ENCODE data around the gene FCMR. TPM values are rescaled to one million over a fixed set of nuclear protein-coding genes. Genes with fewer than 3 reads are reported as not detected.
A peak's percentile ranks its signal among the peaks of the same experiment; 100 is the strongest.

Gene FCMR
- total and polyA plus RNA-seq, 9 of the 15 experiments (the other 6 are each of a cell fraction or from before 2014, with no cell fraction given), result 0.11 to 0.82 (median 0.20) TPM; not detected in 5

DNA sequence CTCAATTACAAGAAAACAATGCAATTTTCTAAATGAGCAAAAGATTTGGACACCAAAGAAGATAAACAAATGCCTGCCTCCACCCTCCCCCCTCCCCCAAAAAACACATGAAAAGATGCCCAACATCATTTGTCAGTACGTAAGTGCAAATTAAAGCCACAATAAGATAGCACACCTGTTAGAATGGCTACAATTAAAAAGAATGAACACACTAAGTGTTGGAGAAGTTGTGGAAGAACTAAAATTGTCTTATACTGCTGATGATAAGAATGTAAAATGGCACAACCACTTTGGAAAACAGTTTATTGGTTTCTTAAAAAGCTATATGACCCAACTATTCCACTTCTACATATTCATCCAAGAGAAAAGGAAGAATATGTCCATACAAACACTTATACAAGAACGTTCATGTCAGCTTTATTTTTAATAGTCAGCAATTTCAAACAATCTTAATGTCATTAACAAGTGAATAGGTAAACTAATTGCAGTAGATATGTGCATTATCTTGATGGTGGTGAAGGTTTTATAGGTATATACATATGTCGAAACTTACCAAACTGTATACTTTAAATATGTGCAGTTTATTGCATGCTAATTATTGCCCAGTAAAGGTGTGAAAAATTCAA, 45.9 kb downstream of the FCMR start:
- DNase-seq (ENCODE audit: extremely low read depth in 1 of 4, low spot score in 3 of 4) (no peak), ATAC-seq (no peak), FAIRE-seq (no peak)
- Histone ChIP-seq H3K9ac (ENCODE audit: insufficient read depth in 1 of 2, low read depth in 2 of 2, low read length in 2 of 2) (no peak overlapping the region), H3K27me3 (ENCODE audit: control insufficient read depth in 2 of 2, insufficient read depth in 2 of 2, low read length in 2 of 2) (no peaks in the 10 kb centered on the region), H4K20me1 (replicated peaks; ENCODE audit: control insufficient read depth, insufficient read depth, low read length) (no peaks in the 10 kb centered on the region), H3K9me1 (ENCODE audit: control insufficient read depth, insufficient read depth, low read length) (no peaks in the 10 kb centered on the region), H3K27ac (ENCODE audit: extremely low read depth, low read depth, low read length) (no peak overlapping the region), H3K79me2 (ENCODE audit: control insufficient read depth, insufficient read depth, low read length) (no peaks in the 10 kb centered on the region), H3K9me3 (replicated peaks; ENCODE audit: control insufficient read depth, insufficient read depth, low read depth, low read length) (peaks cover 8% of the 10 kb centered on the region), H3K36me3 (ENCODE audit: control insufficient read depth, insufficient read depth, low read length) (no peaks in the 10 kb centered on the region), H3K4me2 (ENCODE audit: insufficient read depth, low read length) (no peak overlapping the region), H3K4me1 (replicated peaks in 1 of 2; ENCODE audit: control insufficient read depth in 2 of 2, insufficient read depth in 2 of 2, low read length in 2 of 2) (no peaks in the 10 kb centered on the region), H3K4me3 (no peak overlapping the region), H2AFZ (ENCODE audit: low read depth, low read length) (no peak overlapping the region)
- in situ Hi-C loops (cut with MboI) (no loop called here), intact Hi-C loops (cut with micrococcal nuclease) (no loop called here)
- TF ChIP-seq ZKSCAN8 (CRISPR knock-in tag; IDR thresholded peaks at IDR 0.05) (no peak), RBM25 (IDR thresholded peaks at IDR 0.05; ENCODE audit: low read depth, low read length, severe bottlenecking) (peak; percentile 47), MAFK (IDR thresholded peaks at IDR 0.05; ENCODE audit: low read length) (peak; percentile 74), MAFG (tag; conservative IDR thresholded peaks at IDR 0.05) (peak; percentile 77), ZNF282 (CRISPR knock-in tag; IDR thresholded peaks at IDR 0.05) (no peak), ZNF316 (IDR thresholded peaks at IDR 0.05) (peak; percentile 94), C11orf30 (IDR thresholded peaks at IDR 0.05; ENCODE audit: low read depth) (peak; percentile 82), ZNF184 (CRISPR knock-in tag; IDR thresholded peaks at IDR 0.05) (peak; percentile 59; the same call in 1 of the 2 replicates), SRSF7 (optimal IDR thresholded peaks at IDR 0.05; ENCODE audit: low read depth, low read length) (no peak), ZNF23 (CRISPR knock-in tag; IDR thresholded peaks at IDR 0.05) (no peak), ZNF707 (CRISPR knock-in tag; conservative IDR thresholded peaks at IDR 0.05) (no peak), ETS2 (tag; IDR thresholded peaks at IDR 0.05; ENCODE audit: borderline replicate concordance, poor library complexity, severe bottlenecking) (no peak), MAFF (IDR thresholded peaks at IDR 0.05; ENCODE audit: low read length) (peak; percentile 68), LEF1 (IDR thresholded peaks at IDR 0.05) (no peak)
- TF ChIP-seq, protein P1, sequence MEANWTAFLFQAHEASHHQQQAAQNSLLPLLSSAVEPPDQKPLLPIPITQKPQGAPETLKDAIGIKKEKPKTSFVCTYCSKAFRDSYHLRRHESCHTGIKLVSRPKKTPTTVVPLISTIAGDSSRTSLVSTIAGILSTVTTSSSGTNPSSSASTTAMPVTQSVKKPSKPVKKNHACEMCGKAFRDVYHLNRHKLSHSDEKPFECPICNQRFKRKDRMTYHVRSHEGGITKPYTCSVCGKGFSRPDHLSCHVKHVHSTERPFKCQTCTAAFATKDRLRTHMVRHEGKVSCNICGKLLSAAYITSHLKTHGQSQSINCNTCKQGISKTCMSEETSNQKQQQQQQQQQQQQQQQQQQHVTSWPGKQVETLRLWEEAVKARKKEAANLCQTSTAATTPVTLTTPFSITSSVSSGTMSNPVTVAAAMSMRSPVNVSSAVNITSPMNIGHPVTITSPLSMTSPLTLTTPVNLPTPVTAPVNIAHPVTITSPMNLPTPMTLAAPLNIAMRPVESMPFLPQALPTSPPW (CRISPR knock-in tag; IDR thresholded peaks at IDR 0.05), result no peak
- TF ChIP-seq, protein P2, sequence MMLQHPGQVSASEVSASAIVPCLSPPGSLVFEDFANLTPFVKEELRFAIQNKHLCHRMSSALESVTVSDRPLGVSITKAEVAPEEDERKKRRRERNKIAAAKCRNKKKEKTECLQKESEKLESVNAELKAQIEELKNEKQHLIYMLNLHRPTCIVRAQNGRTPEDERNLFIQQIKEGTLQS (IDR thresholded peaks at IDR 0.05), result no peak
- TF ChIP-seq, protein P2 (CRISPR knock-in tag; conservative IDR thresholded peaks at IDR 0.05), result no peak
- TF ChIP-seq, protein P3, sequence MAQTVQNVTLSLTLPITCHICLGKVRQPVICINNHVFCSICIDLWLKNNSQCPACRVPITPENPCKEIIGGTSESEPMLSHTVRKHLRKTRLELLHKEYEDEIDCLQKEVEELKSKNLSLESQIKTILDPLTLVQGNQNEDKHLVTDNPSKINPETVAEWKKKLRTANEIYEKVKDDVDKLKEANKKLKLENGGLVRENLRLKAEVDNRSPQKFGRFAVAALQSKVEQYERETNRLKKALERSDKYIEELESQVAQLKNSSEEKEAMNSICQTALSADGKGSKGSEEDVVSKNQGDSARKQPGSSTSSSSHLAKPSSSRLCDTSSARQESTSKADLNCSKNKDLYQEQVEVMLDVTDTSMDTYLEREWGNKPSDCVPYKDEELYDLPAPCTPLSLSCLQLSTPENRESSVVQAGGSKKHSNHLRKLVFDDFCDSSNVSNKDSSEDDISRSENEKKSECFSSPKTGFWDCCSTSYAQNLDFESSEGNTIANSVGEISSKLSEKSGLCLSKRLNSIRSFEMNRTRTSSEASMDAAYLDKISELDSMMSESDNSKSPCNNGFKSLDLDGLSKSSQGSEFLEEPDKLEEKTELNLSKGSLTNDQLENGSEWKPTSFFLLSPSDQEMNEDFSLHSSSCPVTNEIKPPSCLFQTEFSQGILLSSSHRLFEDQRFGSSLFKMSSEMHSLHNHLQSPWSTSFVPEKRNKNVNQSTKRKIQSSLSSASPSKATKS (CRISPR knock-in tag; IDR thresholded peaks at IDR 0.05), result no peak
- TF ChIP-seq, protein P4, sequence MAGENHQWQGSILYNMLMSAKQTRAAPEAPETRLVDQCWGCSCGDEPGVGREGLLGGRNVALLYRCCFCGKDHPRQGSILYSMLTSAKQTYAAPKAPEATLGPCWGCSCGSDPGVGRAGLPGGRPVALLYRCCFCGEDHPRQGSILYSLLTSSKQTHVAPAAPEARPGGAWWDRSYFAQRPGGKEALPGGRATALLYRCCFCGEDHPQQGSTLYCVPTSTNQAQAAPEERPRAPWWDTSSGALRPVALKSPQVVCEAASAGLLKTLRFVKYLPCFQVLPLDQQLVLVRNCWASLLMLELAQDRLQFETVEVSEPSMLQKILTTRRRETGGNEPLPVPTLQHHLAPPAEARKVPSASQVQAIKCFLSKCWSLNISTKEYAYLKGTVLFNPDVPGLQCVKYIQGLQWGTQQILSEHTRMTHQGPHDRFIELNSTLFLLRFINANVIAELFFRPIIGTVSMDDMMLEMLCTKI (IDR thresholded peaks at IDR 0.05; ENCODE audit: partially characterized antibody), result no peak
- CTCF ChIA-PET (ENCODE audit: low intra/inter-chr PET ratio), result no interaction called here
- no TSS peak for BruUV-seq (replicated peaks)
- POLR2A ChIA-PET, result no interaction called here
- WGBS (ENCODE audit: insufficient coverage, low coverage, missing lambda C conversion rate), result 0% methylated on average over 3 of the region's 3 CpGs

Data from K562 (cell line).